ELR (cell line): ENCODE measurements around the gene RNASEL.
"Not testable (repeated sequence)": the region's sequence is repeated elsewhere in the genome, so short reads cannot be mapped to it uniquely, and the experiment has no call there.

Experiments
- DNase-seq: peaks from one replicate; pipeline ENCODE4 v3.0.0-alpha.2; 2015; ENCODE audit warnings: low read depth

Gene RNASEL, protein sequence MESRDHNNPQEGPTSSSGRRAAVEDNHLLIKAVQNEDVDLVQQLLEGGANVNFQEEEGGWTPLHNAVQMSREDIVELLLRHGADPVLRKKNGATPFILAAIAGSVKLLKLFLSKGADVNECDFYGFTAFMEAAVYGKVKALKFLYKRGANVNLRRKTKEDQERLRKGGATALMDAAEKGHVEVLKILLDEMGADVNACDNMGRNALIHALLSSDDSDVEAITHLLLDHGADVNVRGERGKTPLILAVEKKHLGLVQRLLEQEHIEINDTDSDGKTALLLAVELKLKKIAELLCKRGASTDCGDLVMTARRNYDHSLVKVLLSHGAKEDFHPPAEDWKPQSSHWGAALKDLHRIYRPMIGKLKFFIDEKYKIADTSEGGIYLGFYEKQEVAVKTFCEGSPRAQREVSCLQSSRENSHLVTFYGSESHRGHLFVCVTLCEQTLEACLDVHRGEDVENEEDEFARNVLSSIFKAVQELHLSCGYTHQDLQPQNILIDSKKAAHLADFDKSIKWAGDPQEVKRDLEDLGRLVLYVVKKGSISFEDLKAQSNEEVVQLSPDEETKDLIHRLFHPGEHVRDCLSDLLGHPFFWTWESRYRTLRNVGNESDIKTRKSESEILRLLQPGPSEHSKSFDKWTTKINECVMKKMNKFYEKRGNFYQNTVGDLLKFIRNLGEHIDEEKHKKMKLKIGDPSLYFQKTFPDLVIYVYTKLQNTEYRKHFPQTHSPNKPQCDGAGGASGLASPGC

GRCh38 chr1:182588500-182589396 lies at the start of gene RNASEL:
TSS of gene RNASEL (minus strand) at chr1:182589256. CDS start at chr1:182586806, 2,450 bp downstream.
- peak; percentile 73 for DNase-seq

DNA sequence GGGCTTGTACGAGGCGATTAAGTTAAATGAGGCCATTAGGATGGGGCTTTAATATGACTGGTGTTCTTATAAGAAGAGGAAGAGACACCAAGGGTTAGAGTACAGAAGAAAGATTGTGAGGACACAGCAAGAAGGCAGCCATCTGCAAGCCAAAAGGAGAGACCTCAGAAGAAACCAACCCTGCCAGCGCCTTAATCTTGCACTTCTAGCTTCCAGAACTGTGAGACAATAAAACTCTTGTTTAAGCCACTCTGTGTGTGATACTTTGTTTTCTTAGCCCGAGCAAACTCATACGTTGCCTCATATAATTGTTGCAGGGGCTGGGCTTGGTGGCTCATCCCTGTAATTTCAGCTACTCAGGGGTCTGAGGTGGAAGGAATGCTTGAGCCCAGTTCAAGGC lies 48.7 kb upstream of the RNASEL start:
- no peak for DNase-seq

DNA sequence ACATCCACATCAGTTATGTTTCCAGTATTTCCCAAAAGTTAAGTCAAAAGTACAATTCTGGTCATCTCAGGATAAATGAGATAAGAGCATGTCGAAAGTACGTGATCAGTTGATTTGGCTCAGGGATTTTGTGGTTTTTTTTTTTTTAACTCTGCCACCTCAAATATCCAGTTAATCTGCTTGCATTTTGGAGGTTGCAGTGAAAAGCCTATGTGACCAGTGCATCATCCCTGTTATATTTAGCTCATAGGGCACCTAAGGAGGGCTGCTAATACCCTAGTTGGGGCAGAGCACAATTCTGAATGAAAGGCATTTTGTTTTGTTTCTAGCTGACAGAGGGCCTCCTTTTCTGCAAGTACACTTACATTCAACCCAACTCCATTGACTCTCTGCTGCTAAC lies 46.8 kb upstream of the RNASEL start:
- no peak for DNase-seq

DNA sequence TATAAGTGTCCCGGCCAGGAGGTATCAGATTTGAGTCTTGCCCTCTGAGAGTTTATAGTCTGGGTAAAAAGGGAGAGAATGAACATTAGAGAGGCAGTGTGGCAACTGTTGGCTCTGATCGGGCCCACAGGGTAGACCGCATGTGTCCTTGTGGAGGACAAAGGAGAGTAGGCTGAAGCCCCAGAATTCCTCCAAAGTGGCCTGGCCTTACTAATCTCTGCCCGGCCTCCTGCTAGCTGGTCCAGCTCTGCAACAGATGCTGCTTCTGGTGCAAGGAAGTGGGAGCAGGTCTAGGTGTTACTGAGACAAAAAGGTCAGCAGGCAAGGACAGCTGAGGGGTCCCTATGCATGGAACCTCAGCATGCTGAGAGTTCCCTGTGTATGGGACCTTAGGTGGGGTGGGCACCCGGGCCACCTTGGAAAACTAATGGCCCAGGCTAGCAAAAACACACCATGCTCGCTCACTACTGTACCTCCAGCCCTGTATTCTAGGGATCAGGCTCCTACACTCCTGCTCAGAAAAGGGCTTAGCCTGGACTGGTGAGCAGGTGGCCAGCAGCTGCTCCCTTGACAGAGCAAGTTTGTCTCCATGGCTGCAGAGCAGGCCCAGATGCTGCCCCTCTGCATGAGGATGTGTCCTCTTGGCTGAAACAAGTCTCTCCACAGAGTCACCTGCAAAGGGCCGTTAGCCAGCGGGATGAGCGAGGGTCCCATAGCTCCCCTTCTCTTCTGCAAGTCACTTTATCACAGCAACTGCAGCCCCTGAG lies 45.4 kb upstream of the RNASEL start:
- DNase-seq = no peak

- DNase-seq = no peak
These were observed 44.7 kb upstream of the RNASEL start for GRCh38 chr1:182633657-182634281.

- no peak for DNase-seq
These were observed 44.0 kb upstream of the RNASEL start for GRCh38 chr1:182633031-182633430.

- not testable (repeated sequence) for DNase-seq
These were observed 43.4 kb upstream of the RNASEL start for GRCh38 chr1:182632441-182632857.

DNA sequence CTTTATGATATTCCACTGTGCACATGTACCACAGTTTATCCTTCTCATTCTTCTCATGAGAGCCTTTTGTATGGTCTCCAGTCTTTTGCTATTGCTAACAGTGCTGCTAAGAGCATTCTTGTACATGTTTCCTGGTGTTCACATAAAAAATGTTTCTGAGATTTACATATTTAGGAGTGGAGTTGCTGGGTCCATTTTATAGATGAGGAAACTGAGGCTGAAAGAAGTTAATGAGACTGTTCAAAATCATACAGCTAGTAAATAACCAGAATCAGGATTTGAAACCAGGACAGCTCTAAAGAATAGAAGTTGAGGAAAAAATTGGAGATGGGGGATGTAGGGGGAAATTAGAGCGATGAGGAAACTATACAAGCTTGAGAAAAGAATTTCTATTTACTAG lies 42.9 kb upstream of the RNASEL start:
- no peak for DNase-seq

GRCh38 chr1:182631053-182631677 lies 42.1 kb upstream of the RNASEL start:
- DNase-seq = no peak

DNA sequence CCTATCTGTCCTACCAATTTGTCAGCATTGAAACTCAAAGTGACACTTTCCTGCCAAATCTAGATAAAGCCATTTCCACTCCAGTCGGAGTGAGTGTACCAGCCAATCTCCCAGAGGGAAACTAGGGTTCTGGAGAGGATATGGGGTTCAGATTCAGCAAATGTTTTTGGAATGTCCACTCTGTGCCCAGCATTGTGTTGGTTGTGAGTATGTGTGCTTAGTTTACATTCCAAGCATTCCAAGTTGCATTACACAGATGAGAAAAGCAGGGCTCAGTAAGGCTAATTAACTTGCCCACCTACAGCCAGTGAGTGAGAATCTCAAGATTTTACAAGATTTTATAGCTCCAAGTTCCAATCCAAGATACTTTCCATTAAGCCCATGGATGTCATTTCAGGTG lies 41.5 kb upstream of the RNASEL start:
- DNase-seq = no peak

- DNase-seq = no peak
These were observed 40.5 kb upstream of the RNASEL start for GRCh38 chr1:182629499-182630096.

- no peak for DNase-seq
These were observed 40.0 kb upstream of the RNASEL start for GRCh38 chr1:182629080-182629479.

GRCh38 chr1:182628657-182629056 lies 39.6 kb upstream of the RNASEL start:
- no peak for DNase-seq

- no peak for DNase-seq
These were observed 38.6 kb upstream of the RNASEL start for GRCh38 chr1:182627622-182628021.

DNA sequence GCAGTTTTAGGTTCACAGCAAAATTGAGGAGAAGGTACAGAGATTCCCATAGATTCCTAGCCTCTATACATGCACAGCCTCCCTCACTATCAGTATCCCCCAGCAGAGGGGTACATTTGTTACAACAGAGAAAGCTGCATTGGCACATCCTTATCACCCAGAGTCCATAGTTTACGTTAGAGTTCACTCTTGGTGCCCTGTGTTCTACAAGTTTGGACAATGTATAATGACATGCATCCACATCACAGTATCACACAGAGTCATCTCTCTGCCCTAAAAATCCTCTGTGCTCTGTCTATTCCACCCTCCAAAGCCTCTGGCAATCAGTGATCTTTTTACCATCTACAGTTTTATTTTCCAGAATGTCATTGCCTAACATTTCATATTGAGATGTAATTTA lies 37.5 kb upstream of the RNASEL start:
- no peak for DNase-seq

- DNase-seq = no peak
These were observed 36.9 kb upstream of the RNASEL start for GRCh38 chr1:182625719-182626504.

GRCh38 chr1:182625024-182625423 lies 36.0 kb upstream of the RNASEL start:
- no peak for DNase-seq

DNA sequence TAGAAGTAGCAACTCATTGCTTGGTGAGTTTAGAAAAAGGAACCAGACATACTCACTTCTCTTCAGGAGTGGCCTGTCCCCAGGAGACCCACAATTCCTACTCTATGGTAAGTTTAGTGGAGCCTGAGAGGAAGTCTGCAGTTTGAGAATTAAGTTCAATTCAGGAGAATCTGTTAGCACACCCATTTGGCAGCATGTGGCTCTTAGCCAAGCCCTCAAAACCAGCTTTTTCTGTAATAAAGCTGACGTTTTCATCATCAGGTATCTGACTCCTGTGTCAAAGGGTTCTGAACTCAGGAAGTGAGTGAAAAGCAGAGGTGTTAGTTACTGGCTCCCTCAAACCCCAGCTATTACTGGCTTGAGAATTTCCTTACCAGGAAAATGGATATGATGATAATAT lies 35.5 kb upstream of the RNASEL start:
- no peak for DNase-seq

DNA sequence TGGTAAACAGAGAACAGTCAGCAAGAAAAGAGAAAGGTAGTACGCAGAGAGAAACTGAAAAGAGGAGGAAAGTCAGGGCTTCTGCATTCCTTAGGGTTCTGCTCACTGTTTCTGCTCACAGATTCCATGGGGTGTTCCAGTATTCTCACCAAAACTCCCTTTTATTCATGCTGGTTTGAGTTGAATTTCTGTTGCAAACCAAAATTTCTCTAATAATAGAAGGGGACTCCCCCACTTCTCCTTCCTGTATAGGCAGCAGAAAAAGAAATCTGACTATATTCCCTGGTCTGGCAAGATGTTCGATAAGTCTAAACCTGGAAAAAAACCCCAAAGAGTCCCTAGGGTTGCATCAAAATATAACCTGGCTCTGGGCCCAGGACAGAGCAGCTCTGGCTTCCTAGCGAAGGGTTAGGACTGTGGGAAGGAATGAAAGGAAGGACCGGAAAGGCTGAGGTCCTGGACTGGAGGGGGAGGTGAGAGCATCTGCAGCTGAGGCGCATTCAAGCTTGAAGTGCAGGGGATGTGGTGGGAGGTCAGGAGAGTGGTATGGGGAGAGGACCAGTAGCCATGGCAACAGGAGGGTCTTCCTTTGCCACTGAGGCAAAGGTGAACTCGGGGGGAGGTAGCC lies 34.0 kb upstream of the RNASEL start:
- DNase-seq = no peak
